Measurements from ENCODE around the gene MTHFD2L. TPM values are rescaled to one million over a fixed set of nuclear protein-coding genes. Genes with fewer than 3 reads are reported as not detected.
"Not testable (repeated sequence)": the region's sequence is repeated elsewhere in the genome, so short reads cannot be mapped to it uniquely, and the experiment has no call there.

MTHFD2L gene
- total RNA-seq, 2 donors from 2014 or later: 13.2 to 13.8 TPM

GRCh38 chr4:74339501-74339900, 181.6 kb downstream of the MTHFD2L start:
- H3K4me1 ChIP-seq: no peaks in the 10 kb centered on the region
- TF ChIP-seq, protein P1, sequence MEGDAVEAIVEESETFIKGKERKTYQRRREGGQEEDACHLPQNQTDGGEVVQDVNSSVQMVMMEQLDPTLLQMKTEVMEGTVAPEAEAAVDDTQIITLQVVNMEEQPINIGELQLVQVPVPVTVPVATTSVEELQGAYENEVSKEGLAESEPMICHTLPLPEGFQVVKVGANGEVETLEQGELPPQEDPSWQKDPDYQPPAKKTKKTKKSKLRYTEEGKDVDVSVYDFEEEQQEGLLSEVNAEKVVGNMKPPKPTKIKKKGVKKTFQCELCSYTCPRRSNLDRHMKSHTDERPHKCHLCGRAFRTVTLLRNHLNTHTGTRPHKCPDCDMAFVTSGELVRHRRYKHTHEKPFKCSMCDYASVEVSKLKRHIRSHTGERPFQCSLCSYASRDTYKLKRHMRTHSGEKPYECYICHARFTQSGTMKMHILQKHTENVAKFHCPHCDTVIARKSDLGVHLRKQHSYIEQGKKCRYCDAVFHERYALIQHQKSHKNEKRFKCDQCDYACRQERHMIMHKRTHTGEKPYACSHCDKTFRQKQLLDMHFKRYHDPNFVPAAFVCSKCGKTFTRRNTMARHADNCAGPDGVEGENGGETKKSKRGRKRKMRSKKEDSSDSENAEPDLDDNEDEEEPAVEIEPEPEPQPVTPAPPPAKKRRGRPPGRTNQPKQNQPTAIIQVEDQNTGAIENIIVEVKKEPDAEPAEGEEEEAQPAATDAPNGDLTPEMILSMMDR (IDR thresholded peaks at IDR 0.05): no peak
- no peak for TF ChIP-seq POLR2A (IDR thresholded peaks at IDR 0.05)
- no peak overlapping the region for H3K27ac ChIP-seq
- intact Hi-C loops (cut with DNase I): no loop called here
- DNase-seq (no peak), ATAC-seq (no peak)
- H3K36me3 ChIP-seq (replicated peaks in 1 of 2; ENCODE audit: insufficient read depth in 1 of 2, low read depth in 2 of 2): no peaks in the 10 kb centered on the region
- peaks cover 0 to 8% (median 0%) of the 10 kb centered on the region in 3 donors for H3K9me3 ChIP-seq
- H3K4me3 ChIP-seq: no peak overlapping the region
- no peaks in the 10 kb centered on the region for H3K27me3 ChIP-seq

- H3K36me3 ChIP-seq (replicated peaks in 1 of 2; ENCODE audit: insufficient read depth in 1 of 2, low read depth in 2 of 2); H3K4me1 ChIP-seq; DNase-seq; H3K27ac ChIP-seq; H3K4me3 ChIP-seq; ATAC-seq; H3K27me3 ChIP-seq; H3K9me3 ChIP-seq; intact Hi-C loops (cut with DNase I): not testable (repeated sequence)
These were observed 182.5 kb downstream of the MTHFD2L start for GRCh38 chr4:74340421-74340820.

DNA sequence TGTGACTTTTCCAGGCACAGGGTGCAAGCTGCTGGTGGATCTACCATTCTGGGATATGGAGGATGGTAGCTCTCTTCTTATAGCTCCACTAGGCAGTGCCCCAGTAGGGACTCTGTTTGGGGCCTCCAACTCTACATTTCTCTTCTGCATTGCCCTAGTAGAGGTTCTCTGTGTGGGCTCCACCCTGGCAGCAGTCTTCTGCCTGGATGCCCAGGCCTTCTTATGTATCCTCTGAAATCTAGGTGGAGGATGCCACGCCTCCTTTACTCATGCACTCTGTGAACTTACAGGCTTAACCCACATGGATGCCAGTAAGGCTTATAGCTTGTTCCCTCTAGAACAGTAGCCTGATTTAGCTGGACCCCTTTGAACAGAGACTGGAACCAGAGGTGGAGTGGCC, 186.1 kb downstream of the MTHFD2L start:
- TF ChIP-seq, protein P1 (IDR thresholded peaks at IDR 0.05): no peak
- TF ChIP-seq POLR2A (IDR thresholded peaks at IDR 0.05): no peak
- 57 to 83% methylated on average over 1 of the region's 1 CpG for WGBS, 2 donors
- Histone ChIP-seq H3K4me1 (no peaks in the 10 kb centered on the region), H3K36me3 (replicated peaks in 1 of 2; ENCODE audit: insufficient read depth in 1 of 2, low read depth in 2 of 2) (no peaks in the 10 kb centered on the region), H3K9me3 (peaks cover 0 to 8% (median 0%) of the 10 kb centered on the region in 3 donors), H3K27me3 (no peaks in the 10 kb centered on the region), H3K27ac (no peak overlapping the region), H3K4me3 (no peak overlapping the region)
- no peak for DNase-seq
- intact Hi-C loops (cut with DNase I): no loop called here
- no peak for ATAC-seq

Other genes with a start within 250 kb of the MTHFD2L start
- gene PF4, start 176.1 kb upstream of the MTHFD2L start, total RNA-seq: not detected
- gene PPBP, start 169.9 kb upstream of the MTHFD2L start, total RNA-seq: not detected
- not detected for gene CXCL5, start 159.4 kb upstream of the MTHFD2L start, total RNA-seq
- gene CXCL3, start 119.4 kb upstream of the MTHFD2L start, total RNA-seq: 1 to 10 TPM in 1 of 2 donors, not detected in 1; 1.6 TPM
- gene CXCL2, start 58.9 kb upstream of the MTHFD2L start, total RNA-seq: 10 to 100 TPM; 27.4 to 39.4 TPM
- not detected for gene EPGN, start 150.4 kb downstream of the MTHFD2L start, total RNA-seq
- not detected for gene EREG, start 207.0 kb downstream of the MTHFD2L start, total RNA-seq

All from body of pancreas (tissue), 4 donors.